Measurements from ENCODE around the gene LYST. TPM values are rescaled to one million over a fixed set of nuclear protein-coding genes. Genes with fewer than 3 reads are reported as not detected.
A peak's percentile ranks its signal among the peaks of the same experiment; 100 is the strongest.

The LYST gene
- polyA plus RNA-seq, 4 donors: 2.9 to 6.6 (median 5.0) TPM

DNA sequence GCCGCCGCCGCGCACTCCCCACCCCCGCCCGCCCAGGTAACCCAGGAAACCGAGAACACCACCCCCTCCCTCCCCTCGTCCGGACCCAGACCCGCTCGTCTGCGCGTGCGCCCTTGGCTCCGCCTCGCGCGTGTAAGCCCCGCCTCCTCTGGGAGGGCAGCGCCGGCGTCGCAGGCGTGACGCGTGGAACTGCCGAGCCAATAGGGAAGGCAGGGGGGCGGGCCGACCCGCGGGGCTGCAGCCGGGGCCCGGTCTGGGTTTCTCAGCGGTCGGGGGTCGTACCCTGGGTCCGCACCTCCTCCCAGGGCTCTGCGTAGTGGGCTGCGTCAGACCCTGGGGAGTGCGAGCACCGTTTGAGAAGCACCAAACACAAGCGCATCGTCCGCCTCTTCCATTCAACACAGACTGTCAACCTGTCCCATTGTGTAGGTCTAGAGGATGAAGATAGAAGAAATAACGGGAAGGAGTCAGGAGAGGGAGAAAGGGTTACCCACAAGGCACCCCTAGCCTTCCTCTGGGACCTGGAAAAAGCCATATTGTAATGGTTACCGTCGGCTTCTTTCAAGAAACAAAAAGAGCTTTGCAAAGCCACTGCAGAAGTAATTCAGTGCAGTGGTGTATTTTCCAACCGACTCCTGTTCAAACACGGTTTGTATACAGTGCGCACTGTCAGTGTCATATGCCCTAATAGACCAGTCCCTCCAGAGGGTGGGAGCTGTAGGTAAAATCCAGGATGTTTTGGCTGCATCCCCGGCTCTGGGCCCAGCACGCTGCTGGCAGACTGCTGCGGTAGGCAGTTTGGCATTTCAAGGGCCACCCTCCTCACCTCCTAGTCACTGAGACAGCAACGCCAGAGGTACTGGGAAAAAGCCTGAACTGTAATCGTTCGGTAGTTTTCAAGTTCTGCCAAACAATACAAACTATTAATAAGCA is 473 bp upstream of the LYST start:
- 1 to 2% (median 1%) methylated on average over 25 to 56 of the region's 56 CpGs for WGBS, 3 donors
- no peak for FAIRE-seq
- no peaks in the 10 kb centered on the region for H3K36me3 ChIP-seq (ENCODE audit: control insufficient read depth in 3 of 3, insufficient read depth in 2 of 3, low read depth in 1 of 3, low read length in 3 of 3)
- H3K27me3 ChIP-seq (ENCODE audit: control insufficient read depth in 3 of 3, insufficient read depth in 3 of 3, low read length in 3 of 3): no peaks in the 10 kb centered on the region
- H3K4me3 ChIP-seq (ENCODE audit: low read depth in 1 of 3, low read length in 3 of 3): peak overlapping the region; percentile 83 to 95 (median 85)
- H3K9me3 ChIP-seq (ENCODE audit: control insufficient read depth in 2 of 2, insufficient read depth in 1 of 2, low read depth in 1 of 2, low read length in 1 of 2): no peaks in the 10 kb centered on the region
- peak; percentile 96 to 99 for DNase-seq
- peaks cover 0 to 2% (median 0%) of the 10 kb centered on the region in 3 donors for H3K4me1 ChIP-seq (ENCODE audit: control insufficient read depth in 3 of 3, insufficient read depth in 2 of 3, low read depth in 1 of 3, low read length in 2 of 3)
- peak overlapping the region; percentile 51 to 97 (median 77) for H3K27ac ChIP-seq (ENCODE audit: low read depth in 1 of 3, low read length in 2 of 3)

DNA sequence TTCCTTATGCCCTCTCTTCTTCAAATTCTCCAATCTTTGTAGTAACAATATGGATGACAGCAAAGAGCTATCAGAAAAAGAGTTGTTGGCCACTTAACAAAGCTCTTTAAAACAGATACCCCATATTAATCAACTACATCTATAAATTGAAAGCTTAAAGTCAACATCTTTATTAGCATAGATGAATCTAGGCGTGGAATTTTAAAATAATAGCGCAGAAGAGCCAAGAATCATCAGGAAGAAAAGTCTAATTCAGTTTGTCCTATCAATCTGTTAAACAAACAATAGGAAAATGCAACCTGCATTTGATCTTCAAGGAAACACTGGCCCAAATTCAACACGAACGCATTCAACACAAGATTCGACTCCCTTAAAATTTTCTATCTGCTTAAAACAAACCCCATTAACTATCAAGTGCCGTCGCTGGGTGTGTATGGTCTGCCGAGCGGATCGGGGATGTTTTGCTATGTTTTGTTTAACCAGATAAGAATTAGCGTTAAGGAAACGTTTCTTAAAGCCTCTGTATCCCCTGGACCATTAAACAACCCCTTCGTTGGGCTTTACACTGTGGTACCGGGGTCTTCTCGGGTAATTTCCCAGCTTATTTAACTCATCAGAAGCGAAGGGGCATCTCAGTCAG is 1.0 kb downstream of the LYST start:
- H3K4me3 ChIP-seq (ENCODE audit: low read depth in 1 of 3, low read length in 3 of 3): peak overlapping the region; percentile 83 to 95 (median 85)
- no peaks in the 10 kb centered on the region for H3K27me3 ChIP-seq (ENCODE audit: control insufficient read depth in 3 of 3, insufficient read depth in 3 of 3, low read length in 3 of 3)
- peaks cover 0 to 2% (median 0%) of the 10 kb centered on the region in 3 donors for H3K4me1 ChIP-seq (ENCODE audit: control insufficient read depth in 3 of 3, insufficient read depth in 2 of 3, low read depth in 1 of 3, low read length in 2 of 3)
- peak overlapping the region; percentile 51 to 97 (median 77) for H3K27ac ChIP-seq (ENCODE audit: low read depth in 1 of 3, low read length in 2 of 3)
- no peaks in the 10 kb centered on the region for H3K36me3 ChIP-seq (ENCODE audit: control insufficient read depth in 3 of 3, insufficient read depth in 2 of 3, low read depth in 1 of 3, low read length in 3 of 3)
- no peak for FAIRE-seq
- 3 to 4% (median 4%) methylated on average over 16 of the region's 16 CpGs for WGBS, 3 donors
- H3K9me3 ChIP-seq (ENCODE audit: control insufficient read depth in 2 of 2, insufficient read depth in 1 of 2, low read depth in 1 of 2, low read length in 1 of 2): no peaks in the 10 kb centered on the region
- DNase-seq: peak in 1 of 2 donors; percentile 11

DNA sequence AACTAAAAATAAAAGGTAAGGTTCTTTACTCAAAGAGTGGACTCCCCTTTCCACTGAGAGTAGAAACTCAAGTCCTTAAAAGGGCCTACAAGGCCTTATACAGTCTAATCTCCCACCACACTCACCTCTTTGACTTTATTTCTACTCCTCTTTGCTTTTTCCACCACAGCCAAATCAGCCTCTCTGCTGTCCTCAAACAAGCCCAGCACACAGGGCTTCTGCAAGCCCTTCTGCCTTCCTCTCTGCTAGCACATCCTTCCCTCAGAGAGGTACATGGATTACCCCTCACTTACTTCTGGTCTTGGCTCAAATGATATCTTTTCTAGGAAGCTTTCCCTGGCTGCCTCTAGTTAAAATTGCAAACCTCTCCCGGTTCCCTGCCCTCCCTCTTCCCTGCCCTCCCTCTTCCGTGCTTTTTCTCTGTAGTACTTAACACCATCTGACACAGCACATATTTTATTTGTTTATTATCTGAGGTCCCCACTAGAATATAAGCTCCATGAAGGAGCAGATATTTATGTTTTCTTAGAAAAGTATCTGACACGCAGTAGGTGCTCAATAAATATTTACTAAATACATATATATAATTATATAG is 1.7 kb downstream of the LYST start:
- Histone ChIP-seq H3K4me1 (ENCODE audit: control insufficient read depth in 3 of 3, insufficient read depth in 2 of 3, low read depth in 1 of 3, low read length in 2 of 3) (peaks cover 0 to 2% (median 0%) of the 10 kb centered on the region in 3 donors), H3K4me3 (ENCODE audit: low read depth in 1 of 3, low read length in 3 of 3) (no peak overlapping the region), H3K27me3 (ENCODE audit: control insufficient read depth in 3 of 3, insufficient read depth in 3 of 3, low read length in 3 of 3) (no peaks in the 10 kb centered on the region), H3K36me3 (ENCODE audit: control insufficient read depth in 3 of 3, insufficient read depth in 2 of 3, low read depth in 1 of 3, low read length in 3 of 3) (no peaks in the 10 kb centered on the region), H3K27ac (ENCODE audit: low read depth in 1 of 3, low read length in 2 of 3) (no peak overlapping the region), H3K9me3 (ENCODE audit: control insufficient read depth in 2 of 2, insufficient read depth in 1 of 2, low read depth in 1 of 2, low read length in 1 of 2) (no peaks in the 10 kb centered on the region)
- DNase-seq: no peak
- no peak for FAIRE-seq
- 46 to 61% (median 50%) methylated on average over 2 to 3 of the region's 3 CpGs for WGBS, 3 donors

DNA sequence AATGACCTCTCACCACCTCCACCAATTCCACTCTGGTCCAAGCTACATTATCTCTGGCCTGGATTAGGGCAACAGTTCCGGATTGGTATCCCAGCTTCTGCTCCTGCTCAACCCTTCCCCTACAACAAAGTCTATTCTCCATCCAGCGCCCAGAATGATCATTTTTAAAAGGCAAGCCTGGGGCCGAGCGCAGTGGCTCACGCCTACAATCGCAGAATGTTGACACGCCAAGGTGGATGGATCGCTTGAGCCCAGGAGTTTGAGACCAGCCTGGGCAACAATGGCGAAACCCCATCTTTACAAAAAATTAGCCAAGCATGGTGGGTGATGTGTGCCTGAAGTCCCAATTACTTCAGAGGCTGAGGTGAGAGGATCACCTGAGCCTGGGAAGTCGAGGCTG is 2.2 kb downstream of the LYST start:
- no peak overlapping the region for H3K4me3 ChIP-seq (ENCODE audit: low read depth in 1 of 3, low read length in 3 of 3)
- DNase-seq: no peak
- WGBS, 3 donors: 93 to 97% (median 94%) methylated on average over 10 of the region's 10 CpGs
- H3K27me3 ChIP-seq (ENCODE audit: control insufficient read depth in 3 of 3, insufficient read depth in 3 of 3, low read length in 3 of 3): no peaks in the 10 kb centered on the region
- H3K4me1 ChIP-seq (ENCODE audit: control insufficient read depth in 3 of 3, insufficient read depth in 2 of 3, low read depth in 1 of 3, low read length in 2 of 3): peaks cover 0 to 2% (median 0%) of the 10 kb centered on the region in 3 donors
- FAIRE-seq: no peak
- no peaks in the 10 kb centered on the region for H3K36me3 ChIP-seq (ENCODE audit: control insufficient read depth in 3 of 3, insufficient read depth in 2 of 3, low read depth in 1 of 3, low read length in 3 of 3)
- H3K27ac ChIP-seq (ENCODE audit: low read depth in 1 of 3, low read length in 2 of 3): peak overlapping the region in 1 of 3 donors; percentile 43
- no peaks in the 10 kb centered on the region for H3K9me3 ChIP-seq (ENCODE audit: control insufficient read depth in 2 of 2, insufficient read depth in 1 of 2, low read depth in 1 of 2, low read length in 1 of 2)

DNA sequence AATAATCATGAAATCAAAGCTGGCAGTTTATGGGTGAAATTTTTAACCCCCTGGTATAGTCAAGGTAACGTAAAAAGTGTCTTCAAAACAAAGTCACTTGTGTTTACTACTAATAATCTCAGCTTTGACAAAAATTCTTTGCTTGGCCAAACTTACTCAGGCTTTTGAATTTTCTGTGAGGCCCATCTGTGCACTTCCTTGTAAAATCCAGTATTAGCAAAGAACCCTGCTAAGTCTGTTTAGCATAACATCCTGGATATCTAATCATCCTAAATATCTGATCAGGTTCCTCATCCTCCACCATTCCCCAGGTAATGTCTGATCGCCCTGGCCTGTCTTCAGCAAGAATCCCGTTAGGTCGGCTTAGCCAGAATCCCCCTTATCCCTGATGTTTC is 3.0 kb downstream of the LYST start:
- Histone ChIP-seq H3K4me1 (ENCODE audit: control insufficient read depth in 3 of 3, insufficient read depth in 2 of 3, low read depth in 1 of 3, low read length in 2 of 3) (peaks cover 0 to 6% (median 0%) of the 10 kb centered on the region in 3 donors), H3K4me3 (ENCODE audit: low read depth in 1 of 3, low read length in 3 of 3) (no peak overlapping the region), H3K36me3 (ENCODE audit: control insufficient read depth in 3 of 3, insufficient read depth in 2 of 3, low read depth in 1 of 3, low read length in 3 of 3) (no peaks in the 10 kb centered on the region), H3K27me3 (ENCODE audit: control insufficient read depth in 3 of 3, insufficient read depth in 3 of 3, low read length in 3 of 3) (no peaks in the 10 kb centered on the region), H3K9me3 (ENCODE audit: control insufficient read depth in 2 of 2, insufficient read depth in 1 of 2, low read depth in 1 of 2, low read length in 1 of 2) (no peaks in the 10 kb centered on the region), H3K27ac (ENCODE audit: low read depth in 1 of 3, low read length in 2 of 3) (no peak overlapping the region)
- 88 to 95% (median 94%) methylated on average over 4 of the region's 4 CpGs for WGBS, 3 donors
- DNase-seq (no peak), FAIRE-seq (no peak)

DNA sequence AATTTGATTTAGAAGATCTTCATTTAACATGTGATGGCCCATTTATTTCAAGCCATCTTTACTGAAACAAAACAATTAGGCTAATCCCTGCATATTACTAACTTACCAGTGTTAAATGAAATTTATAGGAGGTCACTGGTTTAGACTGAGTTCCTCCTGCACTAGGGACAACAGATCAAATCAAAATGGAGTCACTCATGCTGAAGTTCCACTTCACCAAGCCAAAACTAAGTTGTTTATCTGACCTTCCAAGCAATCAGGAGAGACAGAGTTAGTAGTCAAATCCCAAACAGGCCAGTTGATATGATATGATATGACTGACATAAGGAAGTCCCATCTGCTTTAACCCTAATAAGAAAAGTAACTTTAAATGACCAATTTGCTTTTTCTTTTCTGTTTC is 4.8 kb downstream of the LYST start:
- no peaks in the 10 kb centered on the region for H3K27me3 ChIP-seq (ENCODE audit: control insufficient read depth in 3 of 3, insufficient read depth in 3 of 3, low read length in 3 of 3)
- FAIRE-seq (no peak), DNase-seq (no peak)
- H3K4me1 ChIP-seq (ENCODE audit: control insufficient read depth in 3 of 3, insufficient read depth in 2 of 3, low read depth in 1 of 3, low read length in 2 of 3): peaks cover 0 to 8% (median 0%) of the 10 kb centered on the region in 3 donors
- H3K27ac ChIP-seq (ENCODE audit: low read depth in 1 of 3, low read length in 2 of 3): no peak overlapping the region
- H3K36me3 ChIP-seq (ENCODE audit: control insufficient read depth in 3 of 3, insufficient read depth in 2 of 3, low read depth in 1 of 3, low read length in 3 of 3): no peaks in the 10 kb centered on the region
- no peak overlapping the region for H3K4me3 ChIP-seq (ENCODE audit: low read depth in 1 of 3, low read length in 3 of 3)
- H3K9me3 ChIP-seq (ENCODE audit: control insufficient read depth in 2 of 2, insufficient read depth in 1 of 2, low read depth in 1 of 2, low read length in 1 of 2): no peaks in the 10 kb centered on the region

DNA sequence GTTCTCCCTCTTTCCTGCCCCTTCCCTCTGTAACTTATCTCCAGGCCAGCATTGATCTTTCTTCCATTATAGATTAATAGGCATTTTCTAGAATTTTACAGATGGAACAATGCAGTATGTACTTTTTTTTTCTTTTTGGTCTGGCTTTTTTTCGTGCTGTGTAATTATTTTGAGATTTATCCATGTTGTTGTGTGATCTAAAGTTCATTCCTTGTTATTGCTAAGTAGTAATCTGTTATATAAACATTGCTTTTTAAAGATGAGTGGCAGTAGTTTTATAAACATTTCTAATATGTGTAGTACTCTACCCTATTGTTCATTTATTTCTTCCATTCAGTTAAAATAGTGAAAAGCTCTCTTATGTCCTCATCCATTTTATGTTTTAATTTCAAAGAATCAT is 5.9 kb downstream of the LYST start:
- no peak for FAIRE-seq

DNA sequence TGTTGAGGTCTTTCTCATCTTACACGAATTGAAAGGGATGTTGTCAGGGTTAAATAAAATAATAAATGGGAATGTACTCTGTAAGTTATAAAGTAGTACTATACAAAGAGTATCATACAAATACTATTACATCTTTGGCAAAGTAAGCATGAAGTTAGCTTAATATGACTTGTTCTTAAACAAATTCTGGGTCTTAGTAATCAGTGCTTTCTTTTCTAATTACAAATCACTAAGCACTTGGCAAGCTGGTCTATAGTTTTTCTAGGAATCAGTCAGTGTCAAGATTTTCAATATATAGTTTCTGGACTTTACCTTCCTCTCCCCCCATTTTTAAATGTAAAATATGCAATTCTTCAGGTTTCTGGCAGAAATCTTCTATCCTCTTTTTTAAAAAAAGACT is 6.9 kb downstream of the LYST start:
- no peaks in the 10 kb centered on the region for H3K36me3 ChIP-seq (ENCODE audit: control insufficient read depth in 3 of 3, insufficient read depth in 2 of 3, low read depth in 1 of 3, low read length in 3 of 3)
- H3K27ac ChIP-seq (ENCODE audit: low read depth in 1 of 3, low read length in 2 of 3): no peak overlapping the region
- no peaks in the 10 kb centered on the region for H3K9me3 ChIP-seq (ENCODE audit: control insufficient read depth in 2 of 2, insufficient read depth in 1 of 2, low read depth in 1 of 2, low read length in 1 of 2)
- WGBS, 3 donors: 56 to 61% (median 58%) methylated on average over 1 of the region's 1 CpG
- no peak overlapping the region for H3K4me3 ChIP-seq (ENCODE audit: low read depth in 1 of 3, low read length in 3 of 3)
- no peaks in the 10 kb centered on the region for H3K27me3 ChIP-seq (ENCODE audit: control insufficient read depth in 3 of 3, insufficient read depth in 3 of 3, low read length in 3 of 3)
- H3K4me1 ChIP-seq (ENCODE audit: control insufficient read depth in 3 of 3, insufficient read depth in 2 of 3, low read depth in 1 of 3, low read length in 2 of 3): peaks cover 0 to 5% (median 0%) of the 10 kb centered on the region in 3 donors
- DNase-seq (no peak), FAIRE-seq (no peak)

More for the DNA sequence above, 5.9 kb downstream of the LYST start:
- H3K36me3 ChIP-seq (ENCODE audit: control insufficient read depth in 3 of 3, insufficient read depth in 2 of 3, low read depth in 1 of 3, low read length in 3 of 3): no peaks in the 10 kb centered on the region
- no peaks in the 10 kb centered on the region for H3K27me3 ChIP-seq (ENCODE audit: control insufficient read depth in 3 of 3, insufficient read depth in 3 of 3, low read length in 3 of 3)
- no peaks in the 10 kb centered on the region for H3K9me3 ChIP-seq (ENCODE audit: control insufficient read depth in 2 of 2, insufficient read depth in 1 of 2, low read depth in 1 of 2, low read length in 1 of 2)
- 43 to 53% (median 52%) methylated on average over 1 of the region's 1 CpG for WGBS, 3 donors
- H3K27ac ChIP-seq (ENCODE audit: low read depth in 1 of 3, low read length in 2 of 3): no peak overlapping the region
- DNase-seq: no peak
- peaks cover 0 to 8% (median 0%) of the 10 kb centered on the region in 3 donors for H3K4me1 ChIP-seq (ENCODE audit: control insufficient read depth in 3 of 3, insufficient read depth in 2 of 3, low read depth in 1 of 3, low read length in 2 of 3)
- no peak overlapping the region for H3K4me3 ChIP-seq (ENCODE audit: low read depth in 1 of 3, low read length in 3 of 3)

All from small intestine (tissue), 7 donors.